Vagina (tissue), 2 donors: ENCODE measurements around the gene YARS1. TPM values are rescaled to one million over a fixed set of nuclear protein-coding genes. Genes with fewer than 3 reads are reported as not detected.

Experiments used
- DNase-seq, 2 donors: peaks; one replicate each; pipeline ENCODE4 v3.0.0-alpha.2; 2017; ENCODE audit errors: extremely low spot score in 2 of 2
- H3K27ac ChIP-seq: fragments of 200-600 bp; sonication (generic); one replicate; pipeline ENCODE4 v1.5.1; 2019
- H3K27me3 ChIP-seq: fragments of 200-600 bp; sonication (generic); one replicate; pipeline ENCODE4 v1.5.1; 2019
- H3K36me3 ChIP-seq, 2 donors: fragments of 200-600 bp; sonication (generic); one replicate each; pipeline ENCODE4 v1.5.1; 2017 to 2019
- H3K4me1 ChIP-seq: fragments of 200-600 bp; sonication (generic); one replicate; pipeline ENCODE4 v1.5.1; 2019
- H3K4me3 ChIP-seq, 2 donors: fragments of 200-600 bp; sonication (generic); 1 replicate in 1 of 2; 2 replicates in 1 of 2; pipeline ENCODE4 v1.5.1; 2016 to 2019
- H3K9me3 ChIP-seq: fragments of 200-600 bp; sonication (generic); one replicate; pipeline ENCODE4 v1.5.1; 2019
- POLR2A ChIP-seq, 2 donors: fragments of 450-650 bp; IDR thresholded peaks; one replicate each; pipeline ENCODE4 v1.6.1; 2017; ENCODE audit warnings: antibody characterized with exemption in 2 of 2, mild to moderate bottlenecking in 2 of 2, moderate library complexity in 2 of 2
- POLR2AphosphoS5 ChIP-seq, 2 donors: sonication (generic); formaldehyde crosslinking; IDR thresholded peaks; one replicate each; pipeline ENCODE4 v1.9.0; 2017; ENCODE audit warnings: antibody characterized with exemption in 2 of 2, mild to moderate bottlenecking in 2 of 2, low read depth in 1 of 2; ENCODE audit not compliant: insufficient read depth in 1 of 2
- intact Hi-C: fragments of 100-400 bp; cut with DNase I; formaldehyde crosslinking; loops from one replicate; pipeline ENCODE4 v1.15.1; 2023
- total RNA-seq: library from RNA; depleted of rRNA; stranded (reverse); fragments of >200 nt; gene quantifications from one replicate; pipeline ENCODE4 v1.2.3, GENCODE V29; 2016
- TF ChIP-seq, protein P1 (sequence below), 3 experiments: fragments of 450-650 bp in 2 of 3; fragments of 200-600 bp in 1 of 3; sonication (generic) in 1 of 3; IDR thresholded peaks; one replicate each; pipeline ENCODE4 v1.5.1; 2017 to 2019; ENCODE audit warnings: antibody characterized with exemption in 3 of 3, mild to moderate bottlenecking in 2 of 3, moderate library complexity in 2 of 3

The YARS1 gene
- total RNA-seq, 1 donor from 2014 or later, result 41.3 TPM

DNA sequence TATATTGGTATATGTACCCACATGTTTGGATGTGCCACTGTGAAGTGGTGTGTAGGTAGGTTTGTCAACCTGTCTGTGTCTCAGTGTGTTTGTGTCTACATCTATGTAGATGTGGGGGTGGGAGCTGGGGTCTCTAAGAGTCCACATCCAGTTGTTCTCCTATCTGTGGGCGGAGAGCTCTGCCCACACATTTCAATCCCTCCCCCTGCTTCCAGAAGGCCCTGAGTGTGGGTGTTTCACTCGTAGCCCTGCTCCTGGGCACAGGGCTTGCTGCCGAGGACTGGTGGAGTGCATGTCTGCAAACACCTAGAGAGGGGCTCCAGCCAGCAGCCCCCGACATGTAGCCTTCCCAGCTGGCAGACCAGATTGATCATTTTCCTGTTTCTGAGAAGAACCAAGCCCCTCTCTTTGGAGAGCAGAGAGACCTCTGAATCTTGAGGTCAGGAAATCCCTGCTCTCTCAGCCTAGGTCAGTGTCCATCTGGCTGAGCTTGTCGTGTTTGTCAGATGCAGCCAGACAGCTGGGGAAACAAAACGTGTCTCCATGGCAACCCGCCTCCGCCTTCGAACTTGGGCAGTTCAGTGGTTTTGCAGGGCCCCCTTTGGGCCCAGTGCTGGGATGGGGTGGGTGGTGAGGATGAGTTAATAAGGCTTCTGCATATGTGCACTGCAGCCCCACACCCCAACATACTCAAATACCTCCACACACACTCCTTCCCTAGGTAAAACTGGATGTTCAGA is 83.4 kb downstream of the YARS1 start:
- DNase-seq, result no peak
- TF ChIP-seq, protein P1, sequence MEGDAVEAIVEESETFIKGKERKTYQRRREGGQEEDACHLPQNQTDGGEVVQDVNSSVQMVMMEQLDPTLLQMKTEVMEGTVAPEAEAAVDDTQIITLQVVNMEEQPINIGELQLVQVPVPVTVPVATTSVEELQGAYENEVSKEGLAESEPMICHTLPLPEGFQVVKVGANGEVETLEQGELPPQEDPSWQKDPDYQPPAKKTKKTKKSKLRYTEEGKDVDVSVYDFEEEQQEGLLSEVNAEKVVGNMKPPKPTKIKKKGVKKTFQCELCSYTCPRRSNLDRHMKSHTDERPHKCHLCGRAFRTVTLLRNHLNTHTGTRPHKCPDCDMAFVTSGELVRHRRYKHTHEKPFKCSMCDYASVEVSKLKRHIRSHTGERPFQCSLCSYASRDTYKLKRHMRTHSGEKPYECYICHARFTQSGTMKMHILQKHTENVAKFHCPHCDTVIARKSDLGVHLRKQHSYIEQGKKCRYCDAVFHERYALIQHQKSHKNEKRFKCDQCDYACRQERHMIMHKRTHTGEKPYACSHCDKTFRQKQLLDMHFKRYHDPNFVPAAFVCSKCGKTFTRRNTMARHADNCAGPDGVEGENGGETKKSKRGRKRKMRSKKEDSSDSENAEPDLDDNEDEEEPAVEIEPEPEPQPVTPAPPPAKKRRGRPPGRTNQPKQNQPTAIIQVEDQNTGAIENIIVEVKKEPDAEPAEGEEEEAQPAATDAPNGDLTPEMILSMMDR (IDR thresholded peaks at IDR 0.05), result no peak
- H3K27me3 ChIP-seq, result no peaks in the 10 kb centered on the region
- no peak overlapping the region for H3K4me3 ChIP-seq
- H3K36me3 ChIP-seq, result no peaks in the 10 kb centered on the region
- H3K27ac ChIP-seq, result no peak overlapping the region
- intact Hi-C loops, result no loop called here
- H3K9me3 ChIP-seq, result no peaks in the 10 kb centered on the region
- no peaks in the 10 kb centered on the region for H3K4me1 ChIP-seq

DNA sequence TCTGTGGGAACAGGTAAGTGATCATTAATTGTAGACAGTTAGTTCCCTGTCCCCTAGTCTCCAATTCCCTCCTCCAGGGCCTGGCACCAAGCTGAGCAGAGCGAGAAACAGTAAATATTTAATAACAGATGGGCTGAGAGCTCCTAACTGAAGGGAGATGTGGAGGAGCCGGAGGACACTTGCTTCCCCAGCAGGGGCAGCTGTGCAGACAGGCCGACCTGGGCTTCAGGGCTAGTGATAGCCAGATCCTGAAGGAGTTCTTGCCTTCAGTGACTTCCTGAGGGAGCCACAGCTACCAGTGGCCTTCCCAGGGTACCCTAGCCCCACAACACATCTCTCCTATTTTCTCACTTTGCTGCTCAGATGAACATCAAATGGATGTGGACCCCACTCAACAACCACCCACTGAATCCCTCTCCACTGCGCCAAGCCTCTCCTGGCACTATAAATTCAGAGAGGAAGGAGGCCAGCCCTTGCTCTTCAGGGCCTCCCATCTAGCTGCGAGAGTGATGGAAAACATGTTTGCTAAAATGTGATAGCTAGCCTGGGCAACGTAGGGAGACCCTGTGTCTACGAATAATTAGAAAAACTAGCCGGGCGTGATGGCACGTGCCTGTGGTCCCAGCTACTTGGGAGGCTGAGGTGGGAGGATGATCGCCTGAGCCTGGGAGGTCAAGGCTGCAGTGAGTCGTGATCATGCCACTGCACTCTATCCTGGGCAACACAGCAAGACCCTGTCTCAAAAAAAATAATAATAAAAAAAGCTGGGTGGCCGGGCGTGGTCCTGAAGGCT is 87.7 kb downstream of the YARS1 start:
- DNase-seq, result no peak
- Histone ChIP-seq H3K27me3 (no peaks in the 10 kb centered on the region), H3K36me3 (no peaks in the 10 kb centered on the region), H3K9me3 (no peaks in the 10 kb centered on the region), H3K27ac (no peak overlapping the region), H3K4me3 (no peak overlapping the region), H3K4me1 (peaks cover 13% of the 10 kb centered on the region)
- intact Hi-C loops, result no loop called here
- TF ChIP-seq POLR2AphosphoS5 (IDR thresholded peaks at IDR 0.05; ENCODE audit: insufficient read depth in 1 of 2, low read depth in 1 of 2), result no peak
- no peak for TF ChIP-seq POLR2A (IDR thresholded peaks at IDR 0.05)
- TF ChIP-seq, protein P1 (IDR thresholded peaks at IDR 0.05), result no peak

DNA sequence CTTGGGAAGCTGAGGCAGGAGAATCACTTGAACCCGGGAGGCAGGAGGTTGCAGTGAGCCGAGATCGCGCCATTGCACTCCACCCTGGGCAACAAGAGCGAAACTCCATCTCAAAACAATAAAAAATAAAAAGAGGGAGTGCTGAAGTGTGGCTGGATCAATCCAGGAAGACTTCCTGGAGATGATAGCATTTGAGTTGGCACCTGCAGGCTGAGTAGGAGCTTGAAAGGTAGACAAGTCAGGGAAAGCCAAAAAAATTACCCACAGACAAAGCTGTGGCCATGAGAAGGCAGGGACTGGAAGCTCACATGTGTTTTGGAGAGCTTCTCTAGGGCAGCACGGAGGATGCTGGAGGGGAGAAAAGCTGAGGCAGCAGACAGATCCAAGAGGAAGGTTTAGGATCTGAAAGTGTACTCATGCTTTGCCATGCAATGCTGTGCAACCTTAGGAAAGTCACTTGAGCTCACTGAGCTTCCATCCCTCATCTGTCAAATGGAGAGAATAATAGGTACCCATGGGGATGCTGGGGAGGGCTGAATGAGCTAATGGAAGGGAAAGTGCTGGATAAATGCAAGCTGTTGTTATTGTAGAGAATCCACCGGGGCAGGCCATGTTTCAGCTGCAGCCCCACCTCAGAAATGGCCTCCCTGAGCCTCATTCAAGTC is 88.6 kb downstream of the YARS1 start:
- H3K4me1 ChIP-seq, result peaks cover 14% of the 10 kb centered on the region
- H3K27me3 ChIP-seq, result no peaks in the 10 kb centered on the region
- H3K9me3 ChIP-seq, result no peaks in the 10 kb centered on the region
- DNase-seq, result peak in 1 of 2 donors; percentile 85
- no peaks in the 10 kb centered on the region for H3K36me3 ChIP-seq
- H3K4me3 ChIP-seq, result no peak overlapping the region
- no peak overlapping the region for H3K27ac ChIP-seq
- TF ChIP-seq POLR2A (IDR thresholded peaks at IDR 0.05) (no peak), POLR2AphosphoS5 (IDR thresholded peaks at IDR 0.05; ENCODE audit: insufficient read depth in 1 of 2, low read depth in 1 of 2) (no peak)
- TF ChIP-seq, protein P1 (IDR thresholded peaks at IDR 0.05), result no peak
- intact Hi-C loops, result no loop called here

DNA sequence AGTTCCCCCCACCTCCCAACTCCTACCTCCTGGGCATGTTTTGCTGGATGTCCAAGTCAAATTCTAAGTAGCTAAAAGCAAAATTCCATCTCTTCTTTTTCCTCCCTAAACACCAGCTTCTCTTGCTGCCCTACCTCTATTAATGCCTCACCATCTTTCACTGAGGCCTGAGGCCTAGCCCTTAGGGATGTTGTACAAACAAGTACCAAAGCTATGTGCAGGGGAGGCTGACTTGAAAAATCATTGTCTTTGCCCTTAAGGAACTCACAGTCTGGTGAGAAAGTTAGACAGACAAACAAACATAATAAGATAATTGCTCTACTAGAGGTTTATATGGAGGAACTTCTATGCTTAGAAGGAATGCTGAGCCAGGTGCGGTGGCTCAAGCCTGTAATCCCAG is 89.3 kb downstream of the YARS1 start:
- no peak overlapping the region for H3K27ac ChIP-seq
- H3K36me3 ChIP-seq, result no peaks in the 10 kb centered on the region
- TF ChIP-seq POLR2AphosphoS5 (IDR thresholded peaks at IDR 0.05; ENCODE audit: insufficient read depth in 1 of 2, low read depth in 1 of 2) (no peak), POLR2A (IDR thresholded peaks at IDR 0.05) (no peak)
- TF ChIP-seq, protein P1 (IDR thresholded peaks at IDR 0.05), result no peak
- no peaks in the 10 kb centered on the region for H3K27me3 ChIP-seq
- no peak for DNase-seq
- H3K4me3 ChIP-seq, result no peak overlapping the region
- H3K4me1 ChIP-seq, result peaks cover 14% of the 10 kb centered on the region
- intact Hi-C loops, result no loop called here
- no peaks in the 10 kb centered on the region for H3K9me3 ChIP-seq
